HG02981 (cell line): Measurements from ENCODE around the gene NDUFS6.
"Not testable (repeated sequence)": the region's sequence is repeated elsewhere in the genome, so short reads cannot be mapped to it uniquely, and the experiment has no call there.

Experiments
- ATAC-seq: cut with Tn5 transposase; IDR thresholded peaks from one replicate; pipeline ENCODE4 v1.9.1; 2021; ENCODE audit warnings: mild to moderate bottlenecking, moderate library complexity; ENCODE audit not compliant: unreplicated experiment

NDUFS6 gene

GRCh38 chr5:1781726-1782384, 19.4 kb upstream of the NDUFS6 start:
- no peak for ATAC-seq

- ATAC-seq, result no peak
Observed at GRCh38 chr5:1782385-1783215, 18.6 kb upstream of the NDUFS6 start.

GRCh38 chr5:1783216-1783554, 18.0 kb upstream of the NDUFS6 start:
- peak; percentile 82 for ATAC-seq

GRCh38 chr5:1784197-1785050, 16.8 kb upstream of the NDUFS6 start:
- no peak for ATAC-seq

- no peak for ATAC-seq
Observed at GRCh38 chr5:1785062-1785461, 16.1 kb upstream of the NDUFS6 start.

- no peak for ATAC-seq
Observed at GRCh38 chr5:1785984-1786383, 15.2 kb upstream of the NDUFS6 start.

GRCh38 chr5:1786621-1787471, 14.4 kb upstream of the NDUFS6 start:
- no peak for ATAC-seq

GRCh38 chr5:1787472-1788047, 13.6 kb upstream of the NDUFS6 start:
- no peak for ATAC-seq

- ATAC-seq, result no peak
Observed at GRCh38 chr5:1788200-1788599, 13.0 kb upstream of the NDUFS6 start.

- no peak for ATAC-seq
Observed at GRCh38 chr5:1788828-1789227, 12.4 kb upstream of the NDUFS6 start.

GRCh38 chr5:1789438-1789833, 11.8 kb upstream of the NDUFS6 start:
- not testable (repeated sequence) for ATAC-seq

- ATAC-seq, result no peak
Observed at GRCh38 chr5:1789834-1790471, 11.3 kb upstream of the NDUFS6 start.

GRCh38 chr5:1791176-1791575, 10.0 kb upstream of the NDUFS6 start:
- no peak for ATAC-seq

GRCh38 chr5:1792842-1793266, 8.4 kb upstream of the NDUFS6 start:
- ATAC-seq, result peak; percentile 96

GRCh38 chr5:1793301-1793740, 7.9 kb upstream of the NDUFS6 start:
- no peak for ATAC-seq

GRCh38 chr5:1793966-1794900, 7.0 kb upstream of the NDUFS6 start:
- no peak for ATAC-seq

GRCh38 chr5:1794901-1795290, 6.3 kb upstream of the NDUFS6 start:
- ATAC-seq, result no peak

- ATAC-seq, result no peak
Observed at GRCh38 chr5:1795506-1795905, 5.7 kb upstream of the NDUFS6 start.

- no peak for ATAC-seq
Observed at GRCh38 chr5:1795931-1796330, 5.3 kb upstream of the NDUFS6 start.
